Measurements from ENCODE around the gene SPPL2C.

Gene SPPL2C

DNA sequence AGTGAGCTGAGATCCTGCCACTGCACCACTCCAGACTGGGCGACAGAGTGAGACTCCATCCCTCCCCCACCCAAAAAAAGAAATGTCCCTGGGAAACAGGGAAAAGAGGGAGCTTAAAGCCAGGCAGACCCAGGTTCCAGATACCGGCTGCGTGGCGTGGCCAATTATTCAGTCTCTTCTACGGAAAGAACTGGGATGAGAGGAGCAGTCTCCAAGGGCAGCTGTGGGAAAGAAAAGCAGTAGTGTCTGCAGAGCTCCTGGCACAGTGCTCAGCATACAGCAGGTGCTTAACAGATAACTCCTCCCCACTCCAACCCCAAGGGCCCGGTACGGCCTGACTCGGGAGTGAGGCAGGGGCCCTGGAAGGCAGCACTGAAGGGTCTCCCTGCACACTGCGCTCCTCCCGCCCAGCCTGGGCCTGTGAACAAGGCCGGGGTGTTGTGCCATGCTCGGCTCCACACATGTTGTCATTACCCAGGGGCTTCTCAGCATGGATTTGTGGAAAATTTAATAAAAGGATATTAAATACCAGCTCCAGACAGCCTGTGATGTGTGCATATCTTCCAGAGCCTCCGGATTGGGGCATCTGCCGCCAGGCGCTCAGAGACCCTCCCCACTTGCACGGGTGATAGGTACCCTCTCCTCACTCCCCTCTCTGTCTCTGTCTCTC lies 17.6 kb upstream of the SPPL2C start:
- TF ChIP-seq, protein P1, sequence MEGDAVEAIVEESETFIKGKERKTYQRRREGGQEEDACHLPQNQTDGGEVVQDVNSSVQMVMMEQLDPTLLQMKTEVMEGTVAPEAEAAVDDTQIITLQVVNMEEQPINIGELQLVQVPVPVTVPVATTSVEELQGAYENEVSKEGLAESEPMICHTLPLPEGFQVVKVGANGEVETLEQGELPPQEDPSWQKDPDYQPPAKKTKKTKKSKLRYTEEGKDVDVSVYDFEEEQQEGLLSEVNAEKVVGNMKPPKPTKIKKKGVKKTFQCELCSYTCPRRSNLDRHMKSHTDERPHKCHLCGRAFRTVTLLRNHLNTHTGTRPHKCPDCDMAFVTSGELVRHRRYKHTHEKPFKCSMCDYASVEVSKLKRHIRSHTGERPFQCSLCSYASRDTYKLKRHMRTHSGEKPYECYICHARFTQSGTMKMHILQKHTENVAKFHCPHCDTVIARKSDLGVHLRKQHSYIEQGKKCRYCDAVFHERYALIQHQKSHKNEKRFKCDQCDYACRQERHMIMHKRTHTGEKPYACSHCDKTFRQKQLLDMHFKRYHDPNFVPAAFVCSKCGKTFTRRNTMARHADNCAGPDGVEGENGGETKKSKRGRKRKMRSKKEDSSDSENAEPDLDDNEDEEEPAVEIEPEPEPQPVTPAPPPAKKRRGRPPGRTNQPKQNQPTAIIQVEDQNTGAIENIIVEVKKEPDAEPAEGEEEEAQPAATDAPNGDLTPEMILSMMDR (IDR thresholded peaks at IDR 0.05; ENCODE audit: low read depth, low read length, missing control alignments), result no peak
- DNase-seq (ENCODE audit: extremely low read depth, low read depth), result no peak
- H3K4me3 ChIP-seq (replicated peaks; ENCODE audit: low read depth, low read length), result no peak overlapping the region

DNA sequence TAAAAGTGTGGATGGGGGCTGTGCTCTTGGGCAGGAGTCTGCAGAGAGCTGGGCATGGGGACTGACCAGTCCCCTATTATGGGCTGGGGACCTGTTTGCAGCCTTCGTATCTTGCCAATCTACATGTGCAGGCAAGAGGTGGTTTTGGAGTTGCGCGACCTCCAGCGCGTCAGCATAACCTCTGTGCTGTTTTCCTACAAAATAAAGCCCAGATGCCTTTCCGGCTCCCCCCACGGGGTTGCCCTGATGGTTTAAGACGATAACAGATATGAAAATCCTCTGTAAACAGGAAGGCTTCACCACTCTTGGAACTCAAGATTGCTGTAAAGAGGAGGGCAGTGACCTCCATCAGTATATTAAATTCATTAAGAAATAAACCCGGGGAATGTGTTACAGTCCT lies 16.5 kb upstream of the SPPL2C start:
- H3K4me3 ChIP-seq (replicated peaks; ENCODE audit: low read depth, low read length), result no peak overlapping the region
- TF ChIP-seq, protein P1 (IDR thresholded peaks at IDR 0.05; ENCODE audit: low read depth, low read length, missing control alignments), result no peak
- DNase-seq (ENCODE audit: extremely low read depth, low read depth), result no peak

DNA sequence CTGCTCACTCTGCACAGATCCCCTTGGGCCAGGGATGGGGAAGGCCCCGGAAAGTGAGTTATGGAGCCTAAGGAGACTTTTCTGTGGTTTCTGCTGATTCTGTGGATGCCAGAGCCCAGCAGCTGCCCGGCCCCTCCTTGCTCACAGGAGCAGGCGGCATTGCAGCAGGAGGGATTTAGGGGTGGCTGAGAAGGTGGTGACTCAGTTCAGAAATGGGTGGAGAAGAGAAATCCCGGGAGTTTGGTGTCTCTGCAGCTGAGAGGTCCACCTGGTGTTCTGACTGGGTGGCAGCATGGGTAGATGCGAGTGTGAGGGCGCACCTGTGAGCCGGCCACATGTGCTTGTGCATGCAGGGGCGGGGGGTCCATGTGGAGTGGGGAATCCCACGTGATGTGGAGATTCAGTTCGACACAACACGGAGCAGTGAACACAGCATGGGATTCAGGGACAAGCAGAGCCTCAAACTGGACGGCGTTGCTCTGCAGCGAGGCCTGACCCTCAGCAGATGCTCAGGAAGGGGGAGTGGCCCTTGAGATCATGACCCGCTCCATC lies 16.0 kb upstream of the SPPL2C start:
- no peak overlapping the region for H3K4me3 ChIP-seq (replicated peaks; ENCODE audit: low read depth, low read length)
- TF ChIP-seq, protein P1 (IDR thresholded peaks at IDR 0.05; ENCODE audit: low read depth, low read length, missing control alignments), result no peak
- DNase-seq (ENCODE audit: extremely low read depth, low read depth), result no peak

DNA sequence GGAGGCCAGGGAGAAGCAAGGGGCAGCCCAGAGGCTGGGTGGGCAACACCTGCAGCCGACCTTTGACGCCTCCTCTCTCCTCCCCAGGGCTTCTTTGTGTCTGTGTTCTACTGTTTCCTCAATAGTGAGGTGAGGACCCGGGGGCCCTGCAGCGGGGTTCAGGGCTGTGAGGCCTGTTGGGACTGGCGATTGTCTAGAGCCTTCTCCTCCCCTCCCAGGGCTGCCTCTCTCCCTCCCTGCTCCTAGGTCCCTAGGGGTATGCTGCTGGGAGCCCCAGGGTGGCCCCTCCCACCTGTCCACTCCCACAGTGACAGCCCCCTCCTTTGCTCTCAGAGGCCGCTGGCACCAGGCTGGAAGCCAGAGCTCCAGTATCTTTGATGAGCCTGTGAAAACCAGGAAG lies 10.8 kb upstream of the SPPL2C start:
- H3K4me3 ChIP-seq (replicated peaks; ENCODE audit: low read depth, low read length), result no peak overlapping the region
- TF ChIP-seq, protein P1 (IDR thresholded peaks at IDR 0.05; ENCODE audit: low read depth, low read length, missing control alignments), result no peak
- no peak for DNase-seq (ENCODE audit: extremely low read depth, low read depth)

DNA sequence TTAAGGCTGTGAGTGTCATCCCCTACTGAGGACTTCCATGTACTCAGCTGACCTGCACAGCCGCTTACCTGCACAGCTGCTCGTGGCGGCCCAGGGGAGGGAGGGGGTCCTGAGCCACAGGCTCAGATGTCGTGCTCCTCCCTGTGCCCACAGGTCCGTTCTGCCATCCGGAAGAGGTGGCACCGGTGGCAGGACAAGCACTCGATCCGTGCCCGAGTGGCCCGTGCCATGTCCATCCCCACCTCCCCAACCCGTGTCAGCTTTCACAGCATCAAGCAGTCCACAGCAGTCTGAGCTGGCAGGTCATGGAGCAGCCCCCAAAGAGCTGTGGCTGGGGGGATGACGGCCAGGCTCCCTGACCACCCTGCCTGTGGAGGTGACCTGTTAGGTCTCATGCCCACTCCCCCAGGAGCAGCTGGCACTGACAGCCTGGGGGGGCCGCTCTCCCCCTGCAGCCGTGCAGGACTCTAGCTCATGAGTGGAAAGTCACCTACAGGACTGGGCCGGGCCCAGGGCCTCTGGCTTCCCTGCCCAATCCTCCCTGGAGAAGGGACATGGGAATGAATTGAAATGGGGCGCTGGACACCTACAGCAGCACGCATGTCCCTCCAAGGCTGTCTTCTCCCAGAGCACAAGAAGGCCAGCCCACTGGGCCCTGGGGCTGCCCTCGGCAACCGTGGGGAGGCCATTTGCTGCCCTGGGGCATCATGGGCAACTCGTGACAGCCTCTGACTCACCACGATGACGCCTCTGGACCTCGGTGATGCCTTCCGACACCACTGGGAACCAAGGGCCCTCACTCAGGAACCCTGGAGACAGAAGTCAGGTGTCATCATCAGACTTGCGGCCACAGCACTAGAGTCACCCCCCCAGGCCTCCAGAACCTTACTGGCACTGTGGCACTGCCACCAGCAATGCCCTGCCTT lies 9.9 kb upstream of the SPPL2C start:
- no peak overlapping the region for H3K4me3 ChIP-seq (replicated peaks; ENCODE audit: low read depth, low read length)
- TF ChIP-seq, protein P1 (IDR thresholded peaks at IDR 0.05; ENCODE audit: low read depth, low read length, missing control alignments), result no peak
- DNase-seq (ENCODE audit: extremely low read depth, low read depth), result no peak

DNA sequence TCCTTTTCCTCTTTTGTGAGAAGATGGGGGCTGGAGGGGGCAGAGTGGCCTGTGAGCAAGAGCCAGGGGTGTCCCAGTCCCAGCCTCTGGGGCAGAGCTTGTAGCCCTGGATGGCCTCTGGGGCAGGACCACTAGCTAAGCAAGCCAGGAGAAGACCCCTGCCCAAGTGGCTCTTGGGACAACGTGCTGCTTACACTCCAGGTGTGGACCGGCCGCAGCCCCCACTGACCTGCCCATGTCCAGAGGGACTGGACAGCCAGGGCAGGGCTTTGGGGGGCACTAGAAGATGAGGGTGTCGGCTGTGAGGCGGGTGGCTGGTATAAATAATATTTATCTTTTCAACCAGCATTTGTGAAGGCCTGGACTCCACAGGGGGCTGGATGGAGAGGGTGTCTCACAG lies 9.2 kb upstream of the SPPL2C start:
- DNase-seq (ENCODE audit: extremely low read depth, low read depth), result no peak
- H3K4me3 ChIP-seq (replicated peaks; ENCODE audit: low read depth, low read length), result no peak overlapping the region
- TF ChIP-seq, protein P1 (IDR thresholded peaks at IDR 0.05; ENCODE audit: low read depth, low read length, missing control alignments), result no peak
